PFSK-1 (cell line): ENCODE data around the gene CD99.

Source experiments
- POLR2AphosphoS5 ChIP-seq: IDR thresholded peaks from 2 replicates; pipeline ENCODE4 v1.6.1; 2012; ENCODE audit warnings: low read depth, mild to moderate bottlenecking, control low read depth, low read length, moderate library complexity
- TAF1 ChIP-seq: IDR thresholded peaks from 2 replicates; pipeline ENCODE4 v1.6.1; 2012; ENCODE audit warnings: low read length, control low read depth, borderline replicate concordance; ENCODE audit not compliant: insufficient read depth

DNA sequence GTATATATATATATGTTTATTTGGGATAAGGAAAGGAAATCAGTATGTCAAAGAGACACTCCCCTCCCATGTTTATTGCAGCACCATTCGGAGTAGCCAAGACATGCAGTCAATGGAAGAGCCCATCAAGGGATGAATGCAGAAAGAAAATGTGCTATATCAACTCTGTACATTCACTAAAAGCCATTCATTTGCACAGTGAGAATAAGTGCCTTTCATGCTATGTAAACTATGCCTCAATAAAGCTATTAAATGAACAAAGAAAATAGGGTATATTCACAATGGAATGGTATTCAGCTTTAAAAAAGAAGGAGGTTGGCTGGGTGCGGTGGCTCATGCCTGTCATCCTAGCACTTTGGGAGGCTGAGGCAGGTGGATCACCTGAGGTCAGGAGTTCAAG, 20.3 kb downstream of the CD99 start:
- no peak for TF ChIP-seq POLR2AphosphoS5
- TF ChIP-seq TAF1: no peak
